HFFc6 (cell line): ENCODE measurements around the gene PTGES3. TPM values are rescaled to one million over a fixed set of nuclear protein-coding genes. Genes with fewer than 3 reads are reported as not detected.

ENCODE experiments used
- DNase-seq: peaks from one replicate; pipeline ENCODE4 v3.0.0-alpha.2; 2018
- H3K27ac Mint-ChIP-seq: 2 replicates; pipeline ENCODE4 v1.8.0; 2020; ENCODE audit warnings: mild to moderate bottlenecking, mixed read lengths
- H3K27me3 Mint-ChIP-seq: 2 replicates; pipeline ENCODE4 v1.8.0; 2021; ENCODE audit warnings: mild to moderate bottlenecking, moderate library complexity, mixed read lengths; ENCODE audit not compliant: insufficient read depth
- H3K36me3 Mint-ChIP-seq: 2 replicates; pipeline ENCODE4 v1.8.0; 2021; ENCODE audit warnings: low read depth, mixed read lengths
- H3K4me1 Mint-ChIP-seq: 2 replicates; pipeline ENCODE4 v1.8.0; 2020; ENCODE audit warnings: low read depth, mixed read lengths
- H3K4me3 Mint-ChIP-seq: 2 replicates; pipeline ENCODE4 v1.8.0; 2020; ENCODE audit warnings: mild to moderate bottlenecking, moderate library complexity, mixed read lengths
- H3K9me3 Mint-ChIP-seq: 2 replicates; pipeline ENCODE4 v1.8.0; 2020; ENCODE audit warnings: mild to moderate bottlenecking, mixed read lengths
- total RNA-seq, 6 experiments: library from RNA; stranded (reverse); fragmentation: NEBNext Ultra II Directional; extraction: Animal tissue kit (Norgen Biotek cat#: 25700); gene quantifications; 2 replicates in 1 of 6; 3 replicates in 5 of 6; pipeline ENCODE4 v1.2.3, GENCODE V29; 2021
- TF ChIP-seq, protein P1 (sequence below): fragments of 200-600 bp; sonication (generic); IDR thresholded peaks from 2 replicates; pipeline ENCODE4 v1.5.0; 2021; ENCODE audit warnings: antibody characterized with exemption, mild to moderate bottlenecking

The PTGES3 gene
- total RNA-seq, 6 experiments from 2014 or later = 177 to 229 (median 216) TPM

- DNase-seq = no peak
- Mint-ChIP-seq H3K27ac (peak overlapping the region; percentile 86), H3K9me3 (no peaks in the 10 kb centered on the region), H3K4me1 (peaks cover 69% of the 10 kb centered on the region), H3K4me3 (peak overlapping the region; percentile 92), H3K27me3 (no peaks in the 10 kb centered on the region; the same call in 1 of the 2 replicates), H3K36me3 (peaks cover 14% of the 10 kb centered on the region; the same call in 1 of the 2 replicates)
- TF ChIP-seq, protein P1, sequence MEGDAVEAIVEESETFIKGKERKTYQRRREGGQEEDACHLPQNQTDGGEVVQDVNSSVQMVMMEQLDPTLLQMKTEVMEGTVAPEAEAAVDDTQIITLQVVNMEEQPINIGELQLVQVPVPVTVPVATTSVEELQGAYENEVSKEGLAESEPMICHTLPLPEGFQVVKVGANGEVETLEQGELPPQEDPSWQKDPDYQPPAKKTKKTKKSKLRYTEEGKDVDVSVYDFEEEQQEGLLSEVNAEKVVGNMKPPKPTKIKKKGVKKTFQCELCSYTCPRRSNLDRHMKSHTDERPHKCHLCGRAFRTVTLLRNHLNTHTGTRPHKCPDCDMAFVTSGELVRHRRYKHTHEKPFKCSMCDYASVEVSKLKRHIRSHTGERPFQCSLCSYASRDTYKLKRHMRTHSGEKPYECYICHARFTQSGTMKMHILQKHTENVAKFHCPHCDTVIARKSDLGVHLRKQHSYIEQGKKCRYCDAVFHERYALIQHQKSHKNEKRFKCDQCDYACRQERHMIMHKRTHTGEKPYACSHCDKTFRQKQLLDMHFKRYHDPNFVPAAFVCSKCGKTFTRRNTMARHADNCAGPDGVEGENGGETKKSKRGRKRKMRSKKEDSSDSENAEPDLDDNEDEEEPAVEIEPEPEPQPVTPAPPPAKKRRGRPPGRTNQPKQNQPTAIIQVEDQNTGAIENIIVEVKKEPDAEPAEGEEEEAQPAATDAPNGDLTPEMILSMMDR = no peak
Measured at GRCh38 chr12:56629459-56630179, 58.5 kb downstream of the PTGES3 start.

DNA sequence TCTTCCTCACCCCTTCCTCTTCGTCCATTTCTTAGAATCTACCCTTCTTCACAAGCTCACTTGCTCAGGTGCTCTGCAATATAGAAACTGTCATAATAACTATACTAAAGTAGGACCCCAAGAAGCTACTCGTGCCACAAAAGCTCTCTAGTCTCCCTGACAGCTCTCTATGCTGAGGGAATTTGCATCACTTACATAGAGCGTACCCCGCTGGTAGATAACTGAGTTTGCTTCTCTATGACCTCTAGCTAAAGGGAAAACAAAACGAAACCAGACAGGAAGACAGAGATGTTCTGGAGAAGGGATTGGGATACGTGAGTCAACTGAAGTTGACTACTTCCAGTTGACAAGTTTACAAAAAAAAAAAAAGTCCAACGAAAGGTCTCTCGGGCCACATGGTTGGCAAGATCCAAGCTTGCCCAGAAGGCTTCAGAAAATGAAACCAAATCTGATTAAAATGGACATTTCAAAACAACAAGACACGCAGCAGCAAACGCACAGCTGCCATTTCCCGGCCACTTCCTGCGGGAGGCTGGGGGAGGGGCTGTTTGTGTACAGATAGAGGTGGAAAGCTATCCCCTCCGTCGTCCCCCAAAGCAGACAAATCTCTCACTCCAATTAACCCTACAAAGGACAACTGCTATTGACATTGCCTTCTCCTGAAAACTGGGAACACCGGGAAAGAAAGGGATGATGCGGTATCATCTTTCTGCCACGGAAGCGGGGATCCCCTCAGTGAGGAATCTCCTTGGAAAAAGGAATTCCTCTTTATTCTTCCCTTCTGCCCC, 59.2 kb downstream of the PTGES3 start:
- H3K4me3 Mint-ChIP-seq = peak overlapping the region; percentile 92
- TF ChIP-seq, protein P1 = no peak
- H3K4me1 Mint-ChIP-seq = peaks cover 70% of the 10 kb centered on the region
- peak overlapping the region; percentile 86 for H3K27ac Mint-ChIP-seq
- DNase-seq = peak; percentile 56
- H3K27me3 Mint-ChIP-seq = no peaks in the 10 kb centered on the region; the same call in 1 of the 2 replicates
- no peaks in the 10 kb centered on the region for H3K9me3 Mint-ChIP-seq
- peaks cover 14% of the 10 kb centered on the region; the same call in 1 of the 2 replicates for H3K36me3 Mint-ChIP-seq

GRCh38 chr12:56626701-56627100, 61.4 kb downstream of the PTGES3 start:
- Mint-ChIP-seq H3K27me3 (no peaks in the 10 kb centered on the region; the same call in 1 of the 2 replicates), H3K4me1 (peaks cover 62% of the 10 kb centered on the region), H3K9me3 (no peaks in the 10 kb centered on the region), H3K27ac (peak overlapping the region; percentile 32; the same call in 1 of the 2 replicates), H3K4me3 (no peak overlapping the region), H3K36me3 (peaks cover 26% of the 10 kb centered on the region; the same call in 1 of the 2 replicates)
- DNase-seq = no peak
- TF ChIP-seq, protein P1 = no peak

- Mint-ChIP-seq H3K4me1 (peaks cover 38% of the 10 kb centered on the region), H3K9me3 (no peaks in the 10 kb centered on the region), H3K27me3 (no peaks in the 10 kb centered on the region), H3K36me3 (peaks cover 27% of the 10 kb centered on the region; the same call in 1 of the 2 replicates), H3K4me3 (no peak overlapping the region), H3K27ac (peak overlapping the region; percentile 58; the same call in 1 of the 2 replicates)
- TF ChIP-seq, protein P1 = no peak
- no peak for DNase-seq
Measured at GRCh38 chr12:56622535-56622934, 65.5 kb downstream of the PTGES3 start.

DNA sequence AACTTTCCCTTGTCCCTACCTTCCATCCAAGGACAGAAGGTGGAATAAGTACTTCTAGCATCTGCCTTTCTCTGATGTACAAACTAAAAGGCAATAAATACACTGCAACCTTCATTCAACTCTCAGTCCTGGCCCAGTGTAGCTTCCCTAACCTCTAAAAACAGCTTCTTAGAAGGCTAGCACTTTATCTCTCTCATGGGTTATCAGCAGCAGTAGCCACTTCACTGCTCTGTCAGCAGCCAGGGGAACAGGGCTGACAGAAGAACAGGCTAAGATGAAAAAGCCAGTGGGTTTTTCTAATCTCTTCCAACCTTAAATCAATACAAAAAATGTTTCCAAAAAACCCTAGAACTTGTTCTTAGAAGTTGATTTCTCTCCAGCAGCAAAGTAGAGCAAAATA, 71.2 kb downstream of the PTGES3 start:
- Mint-ChIP-seq H3K4me1 (peaks cover 5% of the 10 kb centered on the region; the same call in 1 of the 2 replicates), H3K36me3 (peaks cover 31% of the 10 kb centered on the region), H3K27me3 (peaks cover 2% of the 10 kb centered on the region; the same call in 1 of the 2 replicates), H3K4me3 (no peak overlapping the region), H3K9me3 (no peaks in the 10 kb centered on the region), H3K27ac (peak overlapping the region; percentile 11; the same call in 1 of the 2 replicates)
- TF ChIP-seq, protein P1 = no peak
- DNase-seq = no peak
